Uterus (tissue), 2 donors: ENCODE results near the gene MRPL46.

ENCODE experiments used
- CTCF ChIP-seq, 4 experiments: fragments of 200-600 bp in 2 of 4; fragments of 450-650 bp in 2 of 4; sonication (generic) in 2 of 4; IDR thresholded peaks; one replicate each; pipeline ENCODE4 v1.5.1; 2016 to 2019; ENCODE audit warnings: antibody characterized with exemption in 4 of 4, mild to moderate bottlenecking in 2 of 4, moderate library complexity in 1 of 4
- POLR2A ChIP-seq, 2 donors: fragments of 450-650 bp; IDR thresholded peaks; one replicate each; pipeline ENCODE4 v1.6.1; 2016; ENCODE audit warnings: antibody characterized with exemption in 2 of 2, mild to moderate bottlenecking in 1 of 2, moderate library complexity in 1 of 2

- TF ChIP-seq CTCF (IDR thresholded peaks at IDR 0.05): no peak
- no peak for TF ChIP-seq POLR2A (IDR thresholded peaks at IDR 0.05)
These were observed 44.9 kb upstream of the MRPL46 start for GRCh38 chr15:88512078-88512477.
